ENCODE measurements around the gene FRYL. TPM values are rescaled to one million over a fixed set of nuclear protein-coding genes. Genes with fewer than 3 reads are reported as not detected.

Gene FRYL
- total and polyA plus RNA-seq, 2 of the 13 experiments (the other 11 are each of a cell fraction or from before 2014, with no cell fraction given) = 9.7 to 19.6 TPM

DNA sequence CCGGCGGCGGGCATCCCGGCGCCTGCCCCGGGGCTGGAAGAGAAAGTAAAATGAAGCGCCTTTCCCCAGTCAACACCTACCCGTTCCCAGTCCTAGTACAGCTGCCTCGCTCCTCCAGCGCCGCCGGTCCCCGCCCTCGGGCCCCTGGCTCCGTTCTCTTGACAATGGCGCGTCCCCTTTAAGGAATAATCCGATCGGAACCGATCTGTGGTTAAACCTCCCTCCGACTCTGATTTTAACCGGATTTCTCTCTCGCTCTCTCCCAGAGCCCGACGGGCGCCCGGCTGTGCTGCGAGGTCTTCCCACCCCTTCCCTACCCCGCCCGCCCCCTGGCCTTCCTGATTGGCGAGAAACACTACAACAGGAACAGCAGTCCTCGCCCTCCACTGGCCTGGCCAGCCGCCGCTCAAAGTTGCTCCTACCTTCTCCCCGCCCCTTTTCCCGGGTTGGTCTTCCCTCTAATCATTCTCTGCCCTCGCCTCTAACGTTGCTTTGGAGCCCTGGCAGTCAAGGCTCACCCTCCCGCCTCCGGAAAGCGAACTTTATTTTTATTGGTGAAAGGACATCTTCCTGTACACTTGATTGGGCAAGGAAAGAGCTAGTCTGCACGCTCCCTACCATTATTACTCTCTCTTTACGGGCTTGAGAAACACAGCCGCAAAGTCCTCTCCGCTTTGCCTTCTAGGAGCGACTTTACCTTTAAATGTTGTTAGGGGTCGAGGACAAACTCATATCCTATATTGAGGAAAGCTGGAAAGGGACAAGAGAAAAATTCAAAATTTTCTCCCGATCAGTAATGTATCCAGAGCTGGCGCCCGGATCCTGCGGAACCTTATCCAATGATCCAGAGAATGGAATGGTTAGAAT lies at the start of gene FRYL (continued):
- TF ChIP-seq, protein P1, sequence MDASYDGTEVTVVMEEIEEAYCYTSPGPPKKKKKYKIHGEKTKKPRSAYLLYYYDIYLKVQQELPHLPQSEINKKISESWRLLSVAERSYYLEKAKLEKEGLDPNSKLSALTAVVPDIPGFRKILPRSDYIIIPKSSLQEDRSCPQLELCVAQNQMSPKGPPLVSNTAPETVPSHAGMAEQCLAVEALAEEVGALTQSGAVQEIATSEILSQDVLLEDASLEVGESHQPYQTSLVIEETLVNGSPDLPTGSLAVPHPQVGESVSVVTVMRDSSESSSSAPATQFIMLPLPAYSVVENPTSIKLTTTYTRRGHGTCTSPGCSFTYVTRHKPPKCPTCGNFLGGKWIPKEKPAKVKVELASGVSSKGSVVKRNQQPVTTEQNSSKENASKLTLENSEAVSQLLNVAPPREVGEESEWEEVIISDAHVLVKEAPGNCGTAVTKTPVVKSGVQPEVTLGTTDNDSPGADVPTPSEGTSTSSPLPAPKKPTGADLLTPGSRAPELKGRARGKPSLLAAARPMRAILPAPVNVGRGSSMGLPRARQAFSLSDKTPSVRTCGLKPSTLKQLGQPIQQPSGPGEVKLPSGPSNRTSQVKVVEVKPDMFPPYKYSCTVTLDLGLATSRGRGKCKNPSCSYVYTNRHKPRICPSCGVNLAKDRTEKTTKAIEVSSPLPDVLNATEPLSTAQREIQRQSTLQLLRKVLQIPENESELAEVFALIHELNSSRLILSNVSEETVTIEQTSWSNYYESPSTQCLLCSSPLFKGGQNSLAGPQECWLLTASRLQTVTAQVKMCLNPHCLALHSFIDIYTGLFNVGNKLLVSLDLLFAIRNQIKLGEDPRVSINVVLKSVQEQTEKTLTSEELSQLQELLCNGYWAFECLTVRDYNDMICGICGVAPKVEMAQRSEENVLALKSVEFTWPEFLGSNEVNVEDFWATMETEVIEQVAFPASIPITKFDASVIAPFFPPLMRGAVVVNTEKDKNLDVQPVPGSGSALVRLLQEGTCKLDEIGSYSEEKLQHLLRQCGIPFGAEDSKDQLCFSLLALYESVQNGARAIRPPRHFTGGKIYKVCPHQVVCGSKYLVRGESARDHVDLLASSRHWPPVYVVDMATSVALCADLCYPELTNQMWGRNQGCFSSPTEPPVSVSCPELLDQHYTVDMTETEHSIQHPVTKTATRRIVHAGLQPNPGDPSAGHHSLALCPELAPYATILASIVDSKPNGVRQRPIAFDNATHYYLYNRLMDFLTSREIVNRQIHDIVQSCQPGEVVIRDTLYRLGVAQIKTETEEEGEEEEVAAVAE (CRISPR knock-in tag; IDR thresholded peaks at IDR 0.05; ENCODE audit: borderline replicate concordance) = no peak
- TF ChIP-seq, protein P2, sequence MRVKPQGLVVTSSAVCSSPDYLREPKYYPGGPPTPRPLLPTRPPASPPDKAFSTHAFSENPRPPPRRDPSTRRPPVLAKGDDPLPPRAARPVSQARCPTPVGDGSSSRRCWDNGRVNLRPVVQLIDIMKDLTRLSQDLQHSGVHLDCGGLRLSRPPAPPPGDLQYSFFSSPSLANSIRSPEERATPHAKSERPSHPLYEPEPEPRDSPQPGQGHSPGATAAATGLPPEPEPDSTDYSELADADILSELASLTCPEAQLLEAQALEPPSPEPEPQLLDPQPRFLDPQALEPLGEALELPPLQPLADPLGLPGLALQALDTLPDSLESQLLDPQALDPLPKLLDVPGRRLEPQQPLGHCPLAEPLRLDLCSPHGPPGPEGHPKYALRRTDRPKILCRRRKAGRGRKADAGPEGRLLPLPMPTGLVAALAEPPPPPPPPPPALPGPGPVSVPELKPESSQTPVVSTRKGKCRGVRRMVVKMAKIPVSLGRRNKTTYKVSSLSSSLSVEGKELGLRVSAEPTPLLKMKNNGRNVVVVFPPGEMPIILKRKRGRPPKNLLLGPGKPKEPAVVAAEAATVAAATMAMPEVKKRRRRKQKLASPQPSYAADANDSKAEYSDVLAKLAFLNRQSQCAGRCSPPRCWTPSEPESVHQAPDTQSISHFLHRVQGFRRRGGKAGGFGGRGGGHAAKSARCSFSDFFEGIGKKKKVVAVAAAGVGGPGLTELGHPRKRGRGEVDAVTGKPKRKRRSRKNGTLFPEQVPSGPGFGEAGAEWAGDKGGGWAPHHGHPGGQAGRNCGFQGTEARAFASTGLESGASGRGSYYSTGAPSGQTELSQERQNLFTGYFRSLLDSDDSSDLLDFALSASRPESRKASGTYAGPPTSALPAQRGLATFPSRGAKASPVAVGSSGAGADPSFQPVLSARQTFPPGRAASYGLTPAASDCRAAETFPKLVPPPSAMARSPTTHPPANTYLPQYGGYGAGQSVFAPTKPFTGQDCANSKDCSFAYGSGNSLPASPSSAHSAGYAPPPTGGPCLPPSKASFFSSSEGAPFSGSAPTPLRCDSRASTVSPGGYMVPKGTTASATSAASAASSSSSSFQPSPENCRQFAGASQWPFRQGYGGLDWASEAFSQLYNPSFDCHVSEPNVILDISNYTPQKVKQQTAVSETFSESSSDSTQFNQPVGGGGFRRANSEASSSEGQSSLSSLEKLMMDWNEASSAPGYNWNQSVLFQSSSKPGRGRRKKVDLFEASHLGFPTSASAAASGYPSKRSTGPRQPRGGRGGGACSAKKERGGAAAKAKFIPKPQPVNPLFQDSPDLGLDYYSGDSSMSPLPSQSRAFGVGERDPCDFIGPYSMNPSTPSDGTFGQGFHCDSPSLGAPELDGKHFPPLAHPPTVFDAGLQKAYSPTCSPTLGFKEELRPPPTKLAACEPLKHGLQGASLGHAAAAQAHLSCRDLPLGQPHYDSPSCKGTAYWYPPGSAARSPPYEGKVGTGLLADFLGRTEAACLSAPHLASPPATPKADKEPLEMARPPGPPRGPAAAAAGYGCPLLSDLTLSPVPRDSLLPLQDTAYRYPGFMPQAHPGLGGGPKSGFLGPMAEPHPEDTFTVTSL (CRISPR knock-in tag; IDR thresholded peaks at IDR 0.05; ENCODE audit: borderline replicate concordance) = no peak
- TF ChIP-seq EZH2 (conservative IDR thresholded peaks at IDR 0.05; ENCODE audit: low read depth, low read length) = no peak
- no peak for TF ChIP-seq ARNT2 (CRISPR knock-in tag; IDR thresholded peaks at IDR 0.05; ENCODE audit: low read depth)
- TF ChIP-seq NFE2 (CRISPR knock-in tag; IDR thresholded peaks at IDR 0.05) = no peak
- TF ChIP-seq KDM3A (CRISPR knock-in tag; IDR thresholded peaks at IDR 0.05; ENCODE audit: low read depth) = no peak
- TF ChIP-seq MIXL1 (CRISPR knock-in tag; IDR thresholded peaks at IDR 0.05) = 0 out of 2 replicates have a peak, but pooled peaks have one; percentile 22
- TF ChIP-seq ZNF674 (CRISPR knock-in tag; IDR thresholded peaks at IDR 0.05; ENCODE audit: low read depth) = no peak
- TF ChIP-seq, protein P3, sequence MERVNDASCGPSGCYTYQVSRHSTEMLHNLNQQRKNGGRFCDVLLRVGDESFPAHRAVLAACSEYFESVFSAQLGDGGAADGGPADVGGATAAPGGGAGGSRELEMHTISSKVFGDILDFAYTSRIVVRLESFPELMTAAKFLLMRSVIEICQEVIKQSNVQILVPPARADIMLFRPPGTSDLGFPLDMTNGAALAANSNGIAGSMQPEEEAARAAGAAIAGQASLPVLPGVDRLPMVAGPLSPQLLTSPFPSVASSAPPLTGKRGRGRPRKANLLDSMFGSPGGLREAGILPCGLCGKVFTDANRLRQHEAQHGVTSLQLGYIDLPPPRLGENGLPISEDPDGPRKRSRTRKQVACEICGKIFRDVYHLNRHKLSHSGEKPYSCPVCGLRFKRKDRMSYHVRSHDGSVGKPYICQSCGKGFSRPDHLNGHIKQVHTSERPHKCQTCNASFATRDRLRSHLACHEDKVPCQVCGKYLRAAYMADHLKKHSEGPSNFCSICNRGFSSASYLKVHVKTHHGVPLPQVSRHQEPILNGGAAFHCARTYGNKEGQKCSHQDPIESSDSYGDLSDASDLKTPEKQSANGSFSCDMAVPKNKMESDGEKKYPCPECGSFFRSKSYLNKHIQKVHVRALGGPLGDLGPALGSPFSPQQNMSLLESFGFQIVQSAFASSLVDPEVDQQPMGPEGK (CRISPR knock-in tag; IDR thresholded peaks at IDR 0.05) = no peak

Data from HepG2 (cell line).